Urothelium cell line (cell line): ENCODE measurements around the gene EOLA1.
A peak's percentile ranks its signal among the peaks of the same experiment; 100 is the strongest.
"Not testable (repeated sequence)": the region's sequence is repeated elsewhere in the genome, so short reads cannot be mapped to it uniquely, and the experiment has no call there.

Experiments
- DNase-seq: peaks from one replicate; pipeline ENCODE4 v3.0.0; 2011; ENCODE audit warnings: low spot score, mixed read lengths
- FAIRE-seq: peaks from 2 replicates; lab custom pipeline; 2011; peaks lifted over from hg19 to GRCh38; lab: Jason Lieb, UNC

Gene EOLA1

DNA sequence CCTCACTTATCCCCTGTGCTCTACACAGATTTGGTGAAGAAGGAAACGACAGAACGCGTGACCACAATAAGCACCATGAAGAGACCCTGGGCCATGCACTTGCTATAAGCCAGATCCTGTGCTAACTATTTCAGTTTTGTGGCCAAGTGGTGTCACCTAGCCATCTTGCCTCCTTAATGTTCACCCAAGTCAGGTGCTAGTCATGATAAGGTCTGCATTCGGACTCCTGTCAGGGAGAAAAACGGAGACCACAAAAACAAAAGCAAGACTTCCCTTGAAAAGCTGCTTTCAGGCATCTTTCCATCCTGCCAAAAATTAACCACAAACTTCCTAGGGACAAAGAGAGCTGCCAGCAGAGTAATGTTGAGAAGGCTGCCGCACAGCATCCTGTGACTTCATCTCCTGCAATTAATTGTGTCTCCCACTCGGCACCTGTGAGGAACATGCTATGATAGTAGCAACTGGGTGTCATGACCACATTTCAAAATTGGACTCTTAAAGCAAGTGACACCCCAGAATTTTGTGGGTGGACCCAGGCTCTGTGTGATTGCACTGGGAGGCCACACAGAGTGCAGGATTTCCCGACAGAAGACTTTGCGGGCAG is 26.9 kb upstream of the EOLA1 start:
- FAIRE-seq (no peak), DNase-seq (no peak)

DNA sequence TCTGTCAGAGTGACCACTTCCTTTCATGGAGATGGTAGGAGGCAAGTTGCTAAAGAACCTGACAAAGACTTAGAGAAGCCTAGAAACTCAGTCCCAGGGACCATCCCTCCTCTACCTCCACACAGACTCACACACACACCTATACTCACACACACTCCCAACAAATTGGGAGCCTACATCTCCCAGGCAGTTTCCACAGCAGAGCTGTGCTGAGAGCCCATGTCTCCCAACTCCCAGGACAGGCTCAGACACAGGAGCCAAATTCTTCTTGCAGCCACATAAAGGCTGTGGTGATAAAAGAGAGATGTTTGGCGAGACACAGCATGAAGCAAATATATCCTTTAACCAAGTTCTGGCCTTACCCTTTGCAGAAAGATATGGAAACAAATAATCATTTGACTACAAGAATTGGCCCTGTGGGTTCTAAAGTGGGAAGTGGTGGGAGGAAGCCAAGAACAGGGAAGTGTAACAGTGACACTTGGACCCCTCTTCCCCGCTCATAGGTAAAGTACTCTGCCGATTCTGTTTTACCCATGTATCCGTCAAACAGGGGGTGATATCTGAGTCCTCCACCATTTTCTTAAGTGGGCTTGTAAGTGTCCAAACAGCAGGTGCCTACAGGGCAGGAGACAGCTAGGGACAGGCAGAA is 24.7 kb upstream of the EOLA1 start:
- no peak for DNase-seq
- FAIRE-seq, result no peak

- FAIRE-seq, result no peak
Observed at GRCh38 chrX:149516604-149517003, 24.2 kb upstream of the EOLA1 start.

GRCh38 chrX:149517308-149517707 is 23.5 kb upstream of the EOLA1 start:
- no peak for DNase-seq
- no peak for FAIRE-seq

More at GRCh38 chrX:149516604-149517003, 24.2 kb upstream of the EOLA1 start:
- no peak for DNase-seq

- DNase-seq (no peak), FAIRE-seq (no peak)
Observed at GRCh38 chrX:149518236-149518635, 22.6 kb upstream of the EOLA1 start.

DNA sequence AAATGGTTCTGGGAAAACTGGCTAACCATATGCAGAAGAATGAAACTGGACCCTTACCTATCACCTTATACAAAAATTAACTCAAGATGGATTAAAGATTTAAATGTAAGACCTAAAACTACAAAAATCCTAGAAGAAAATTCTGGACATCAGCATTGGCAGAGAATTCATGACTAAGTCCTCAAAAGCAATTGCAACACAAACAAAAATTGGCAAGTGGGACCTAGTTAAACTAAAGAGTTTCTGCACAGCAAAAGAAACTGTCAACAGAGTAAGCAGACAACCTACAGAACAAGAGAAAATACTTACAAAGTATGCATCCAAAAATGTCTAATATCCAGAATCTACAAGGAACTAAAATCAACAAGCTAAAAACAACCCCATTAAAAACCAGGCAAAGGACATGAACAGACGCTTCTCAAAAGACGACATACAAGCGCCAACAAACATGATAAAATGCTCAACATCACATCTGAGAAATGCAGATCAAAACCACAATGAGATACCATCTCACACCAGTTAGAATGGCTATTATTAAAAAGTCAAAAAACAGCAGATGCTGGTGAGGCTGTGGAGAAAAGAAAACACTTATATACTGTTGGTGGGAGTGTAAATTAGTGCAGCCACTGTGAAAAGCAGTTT is 20.1 kb upstream of the EOLA1 start:
- not testable (repeated sequence) for DNase-seq

GRCh38 chrX:149521438-149521837 is 19.4 kb upstream of the EOLA1 start:
- FAIRE-seq (no peak), DNase-seq (no peak)

More for the DNA sequence above, 20.1 kb upstream of the EOLA1 start:
- FAIRE-seq, result not testable (repeated sequence)

GRCh38 chrX:149522916-149523315 is 17.9 kb upstream of the EOLA1 start:
- FAIRE-seq, result no peak
- no peak for DNase-seq

GRCh38 chrX:149525389-149525788 is 15.4 kb upstream of the EOLA1 start:
- not testable (repeated sequence) for DNase-seq, FAIRE-seq

DNA sequence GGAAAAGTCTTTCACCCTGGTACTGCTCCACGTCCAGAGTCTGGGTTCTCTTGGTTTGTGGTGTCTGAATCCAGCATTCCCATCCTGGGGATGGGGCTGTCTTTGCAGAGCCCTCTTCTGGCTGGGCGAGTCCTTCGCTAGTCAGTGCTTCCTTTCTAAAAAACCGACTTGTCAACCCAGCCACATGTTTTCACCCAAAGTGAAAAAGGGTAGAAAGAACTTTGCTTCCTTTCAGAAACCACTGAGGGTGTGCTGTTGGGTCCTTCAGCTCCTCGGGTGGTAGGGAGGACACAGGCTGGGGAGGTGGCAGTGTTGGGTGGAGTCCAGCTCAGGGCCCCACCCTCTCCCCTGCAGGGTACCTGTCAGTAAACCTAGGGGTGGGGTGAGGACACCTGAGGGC is 14.9 kb upstream of the EOLA1 start:
- FAIRE-seq, result not testable (repeated sequence)

DNA sequence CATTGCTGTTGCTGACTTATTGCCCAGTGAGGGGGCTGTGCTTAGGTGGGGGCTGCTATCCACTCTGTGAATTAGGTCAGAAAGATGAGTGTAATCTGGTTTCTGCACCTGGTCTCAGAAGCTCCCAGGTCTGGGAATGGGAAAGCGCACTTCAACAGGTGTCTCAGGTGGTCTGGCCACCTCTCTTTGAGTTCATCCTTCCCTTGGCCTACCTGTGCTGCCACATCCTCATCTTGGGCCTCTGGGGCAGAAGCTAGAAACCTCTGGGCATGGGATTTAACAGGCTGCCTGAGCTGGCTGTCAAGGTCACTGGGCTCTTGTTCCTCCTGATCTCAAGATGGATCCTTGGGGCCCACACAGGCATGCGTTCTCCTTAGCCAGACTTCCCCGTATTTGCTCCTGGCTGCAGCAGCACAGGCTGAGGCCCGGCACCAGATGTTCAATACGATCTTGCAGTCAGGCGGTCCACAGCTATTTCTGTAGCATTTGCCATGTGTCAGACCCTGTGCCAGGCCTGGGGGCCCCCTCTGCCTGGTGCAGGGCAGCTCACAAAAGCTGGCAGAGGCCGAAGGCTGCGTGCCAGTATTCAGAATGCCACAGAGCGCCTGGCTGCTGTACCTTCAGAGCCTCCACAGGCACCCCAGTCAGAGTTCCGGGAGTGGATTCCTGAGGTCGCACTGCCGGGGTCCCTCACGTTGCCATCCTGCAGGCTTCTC is 14.3 kb upstream of the EOLA1 start:
- DNase-seq, FAIRE-seq: not testable (repeated sequence)

More for the DNA sequence above, 14.9 kb upstream of the EOLA1 start:
- not testable (repeated sequence) for DNase-seq

DNA sequence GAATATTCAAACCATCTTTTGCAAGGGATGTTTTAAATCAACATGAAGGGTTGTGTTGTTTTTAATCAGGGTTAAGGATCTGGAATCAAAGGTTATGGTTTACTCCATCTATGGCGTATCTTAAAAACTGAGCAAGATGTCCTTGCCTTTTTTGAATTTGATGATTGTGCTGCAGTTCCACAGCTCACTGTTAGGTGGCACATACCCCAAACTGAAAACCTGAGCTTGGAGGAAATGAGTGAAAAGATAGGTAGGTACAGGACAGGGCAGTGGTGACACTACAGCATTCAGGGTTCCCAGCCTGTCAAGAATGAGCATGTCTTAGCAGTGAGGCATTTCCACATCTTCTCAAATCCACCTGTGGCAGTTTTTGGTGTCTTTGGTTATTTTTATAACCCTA is 13.1 kb upstream of the EOLA1 start:
- no peak for DNase-seq
- no peak for FAIRE-seq

GRCh38 chrX:149528381-149528780 is 12.4 kb upstream of the EOLA1 start:
- FAIRE-seq (no peak), DNase-seq (no peak)

- FAIRE-seq (no peak), DNase-seq (no peak)
Observed at GRCh38 chrX:149531599-149531998, 9.2 kb upstream of the EOLA1 start.

DNA sequence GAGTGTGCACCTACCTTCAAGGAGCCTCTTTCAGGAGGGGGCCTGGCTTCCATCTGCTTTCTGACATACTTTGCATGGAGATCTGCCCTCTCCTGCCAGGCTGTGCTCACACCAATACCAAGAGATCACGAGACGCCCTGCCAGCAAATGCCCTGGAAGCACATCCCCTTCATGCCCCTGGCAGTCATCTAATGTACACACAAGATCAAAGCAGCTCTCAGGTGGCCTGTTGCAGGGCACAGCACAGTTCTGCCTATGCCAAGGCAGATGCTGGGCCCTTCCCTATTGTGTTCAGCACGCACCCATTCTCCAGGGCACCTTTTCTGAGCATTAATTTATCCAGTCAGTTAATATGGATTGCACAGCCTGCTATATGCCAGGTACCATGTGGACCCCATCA is 7.9 kb upstream of the EOLA1 start:
- FAIRE-seq, DNase-seq: not testable (repeated sequence)

DNA sequence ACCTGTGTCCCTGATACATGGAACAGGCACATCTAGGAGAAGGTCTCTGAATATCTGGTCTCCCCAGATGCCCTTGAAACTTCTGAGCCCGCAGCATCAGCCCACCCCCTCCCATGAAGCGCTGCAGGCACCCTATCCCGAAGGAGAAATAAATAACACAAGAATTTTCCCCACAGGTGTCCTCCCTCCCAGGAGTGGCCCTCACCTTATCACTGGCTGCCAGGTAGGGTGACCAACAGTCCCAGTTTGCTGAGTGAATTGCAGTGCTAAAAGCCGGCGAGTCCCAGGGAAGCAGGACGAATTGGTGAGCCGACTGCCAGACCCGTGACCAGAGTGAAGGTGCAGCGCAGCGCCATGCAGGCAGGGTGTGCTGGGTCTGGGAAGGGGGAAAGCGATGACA is 6.8 kb upstream of the EOLA1 start:
- not testable (repeated sequence) for FAIRE-seq, DNase-seq

GRCh38 chrX:149534926-149535602 is 5.7 kb upstream of the EOLA1 start:
- DNase-seq, FAIRE-seq: not testable (repeated sequence)

DNA sequence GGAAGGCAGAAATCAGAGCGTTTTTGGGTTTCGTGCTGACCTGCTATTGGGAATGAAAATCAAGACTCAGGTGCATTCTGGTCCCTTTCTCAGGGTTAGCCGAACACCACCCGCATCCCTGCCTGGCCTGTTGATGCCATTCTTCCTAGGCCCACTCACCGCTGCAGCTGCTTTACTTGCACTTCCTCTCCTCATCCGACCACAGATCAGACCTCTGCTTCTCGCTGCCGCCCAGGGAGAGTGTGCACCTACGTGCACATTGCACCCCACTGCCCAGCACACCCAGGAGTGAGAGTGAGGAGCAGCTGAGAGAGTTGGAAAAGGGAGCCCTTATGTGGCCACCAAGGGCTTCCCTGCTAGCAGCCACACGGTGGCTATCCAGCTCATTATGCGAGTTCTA is 3.3 kb upstream of the EOLA1 start:
- DNase-seq, result not testable (repeated sequence)

DNA sequence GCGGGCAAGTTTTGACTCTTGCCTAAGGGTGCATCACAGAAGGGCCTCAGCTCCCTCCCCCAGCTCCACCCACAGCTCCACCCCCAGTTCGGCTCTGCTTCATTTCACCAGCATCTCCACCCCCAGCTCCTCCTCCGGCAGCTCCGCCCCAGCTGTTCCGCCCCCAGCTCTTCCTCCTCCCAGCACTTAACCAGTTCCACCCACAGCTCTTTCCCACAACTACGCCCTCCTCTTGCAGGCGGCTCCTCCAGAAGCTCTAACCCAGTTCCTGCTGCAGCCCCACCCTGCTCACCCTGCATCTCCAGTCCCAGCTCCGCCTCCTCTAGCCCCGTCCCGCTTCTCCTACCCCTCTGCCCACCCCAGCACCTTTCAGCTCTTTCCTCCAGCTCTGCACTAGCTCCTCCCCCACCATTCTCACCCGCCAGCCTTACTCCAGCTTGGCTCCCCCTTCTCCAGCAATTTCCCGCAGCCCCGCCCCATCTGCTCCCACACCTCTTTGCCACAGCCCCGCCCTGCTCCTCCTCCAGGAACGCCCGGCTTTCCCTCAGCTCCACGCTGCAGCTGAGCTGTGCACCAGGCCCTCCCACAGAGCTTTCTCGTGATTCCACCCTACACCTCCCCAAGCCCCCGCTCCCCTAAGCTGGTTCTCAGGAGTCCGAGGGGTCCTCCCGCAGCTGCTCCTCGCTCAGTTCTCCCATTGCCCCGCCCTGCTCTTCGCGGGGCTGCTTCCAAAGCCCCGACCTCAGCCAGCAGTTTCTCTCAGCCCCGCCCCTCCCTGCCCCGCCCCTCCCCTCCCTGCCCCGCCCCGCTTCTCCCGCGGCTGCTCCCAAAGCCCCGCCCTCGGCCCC is 1.3 kb upstream of the EOLA1 start:
- DNase-seq (peak; percentile 60), FAIRE-seq (no peak)

More for the DNA sequence above, 3.3 kb upstream of the EOLA1 start:
- FAIRE-seq, result not testable (repeated sequence)

DNA sequence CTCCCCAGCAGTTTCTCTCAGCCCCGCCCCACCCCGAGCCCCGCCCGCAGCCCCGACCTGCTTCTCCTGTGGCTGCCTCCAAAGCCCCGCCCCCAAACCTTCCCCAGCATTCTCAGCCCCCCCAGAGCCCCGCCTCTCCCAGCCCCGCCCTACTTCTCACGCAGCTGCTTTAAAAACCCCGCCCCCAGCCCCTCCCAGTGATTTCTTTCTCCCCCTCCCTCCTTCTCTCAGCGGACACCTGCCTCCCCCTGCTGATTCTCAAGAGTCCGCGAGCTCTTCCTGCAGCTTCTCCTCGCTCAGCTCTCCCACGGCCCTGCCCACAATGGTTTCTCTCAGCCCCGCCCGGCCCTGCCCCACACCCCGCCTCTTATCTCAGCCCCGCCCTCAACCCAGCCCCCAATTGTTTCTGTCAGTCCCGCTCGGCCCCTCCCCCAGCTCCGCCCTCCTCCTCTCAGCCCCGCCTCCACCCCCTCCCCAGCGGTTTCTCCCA is 636 bp upstream of the EOLA1 start:
- FAIRE-seq, result no peak
- DNase-seq, result peak; percentile 75
